Fibroblast of mammary gland (primary cell): ENCODE data around the gene FBRSL1.

Experiments
- DNase-seq: peaks from one replicate; pipeline ENCODE4 v3.0.0-alpha.2; 2010; ENCODE audit warnings: low read depth
- H3K4me3 ChIP-seq: 2 replicates; pipeline ENCODE4 v1.5.1; 2011; ENCODE audit warnings: low read depth, mild to moderate bottlenecking, low read length, moderate library complexity; ENCODE audit not compliant: control insufficient read depth
- CTCF ChIP-seq: conservative IDR thresholded peaks from 2 replicates; pipeline ENCODE4 v1.5.1; 2011; ENCODE audit warnings: low read depth, low read length, inconsistent platforms; ENCODE audit not compliant: control insufficient read depth, insufficient read depth

The FBRSL1 gene

GRCh38 chr12:132454193-132454932, 35.6 kb upstream of the FBRSL1 start:
- no peak for DNase-seq
- TF ChIP-seq CTCF, result no peak
- H3K4me3 ChIP-seq, result no peak overlapping the region

- H3K4me3 ChIP-seq, result no peak overlapping the region
- no peak for TF ChIP-seq CTCF
- no peak for DNase-seq
Measured at GRCh38 chr12:132454933-132455418, 35.0 kb upstream of the FBRSL1 start.

GRCh38 chr12:132455565-132455964, 34.4 kb upstream of the FBRSL1 start:
- no peak overlapping the region for H3K4me3 ChIP-seq
- no peak for DNase-seq
- TF ChIP-seq CTCF, result no peak

GRCh38 chr12:132456186-132456943, 33.6 kb upstream of the FBRSL1 start:
- H3K4me3 ChIP-seq, result no peak overlapping the region
- TF ChIP-seq CTCF, result no peak
- DNase-seq, result no peak

GRCh38 chr12:132456944-132457495, 32.9 kb upstream of the FBRSL1 start:
- DNase-seq, result no peak
- no peak overlapping the region for H3K4me3 ChIP-seq
- TF ChIP-seq CTCF, result no peak

- TF ChIP-seq CTCF, result no peak
- H3K4me3 ChIP-seq, result no peak overlapping the region
- no peak for DNase-seq
Measured at GRCh38 chr12:132458441-132458840, 31.5 kb upstream of the FBRSL1 start.
